ENCODE measurements around the gene TUBB4B.
A peak's percentile ranks its signal among the peaks of the same experiment; 100 is the strongest.

TUBB4B gene

DNA sequence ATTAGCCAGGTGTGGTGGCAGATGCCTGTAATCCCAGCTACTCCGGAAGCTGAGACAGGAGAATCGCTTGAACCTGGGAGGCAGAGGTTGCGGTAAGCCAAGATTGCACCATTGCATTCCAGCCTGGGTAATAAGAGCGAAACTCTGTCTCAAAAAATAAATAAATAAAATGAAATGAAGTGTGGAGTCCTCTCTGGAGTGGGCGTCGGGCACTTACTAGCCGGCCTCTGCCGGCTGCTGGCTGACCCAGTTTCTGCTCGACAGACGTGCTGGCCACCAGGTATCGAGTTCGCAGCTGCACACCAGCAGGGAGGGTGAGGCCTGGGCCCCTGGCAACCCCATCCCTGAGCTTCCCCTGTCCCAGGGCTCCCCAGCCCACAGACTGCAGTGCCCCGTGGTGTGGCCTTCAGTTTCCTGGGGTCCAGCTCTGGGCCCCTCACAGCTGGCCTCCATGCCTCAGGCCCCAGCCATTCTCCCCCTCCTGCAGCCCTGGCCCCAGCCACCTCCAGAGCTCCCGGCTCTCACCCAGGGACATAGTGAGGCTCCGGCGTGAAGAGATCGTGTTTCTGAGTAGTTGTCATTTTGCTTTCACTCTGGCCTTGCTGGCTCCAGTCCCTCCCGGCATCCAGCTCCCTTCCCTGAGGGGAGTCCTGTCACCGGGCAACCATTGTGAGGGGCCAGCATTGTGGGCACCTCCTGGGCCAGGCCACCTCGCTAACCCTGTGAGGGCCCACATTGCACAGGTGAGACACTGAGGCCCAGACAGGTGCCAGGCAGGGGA, 6.2 kb downstream of the TUBB4B start:
- no peak for TF ChIP-seq HOXD13 (CRISPR knock-in tag; IDR thresholded peaks at IDR 0.05; ENCODE audit: borderline replicate concordance)
- peak; percentile 53; the same call in 1 of the 2 replicates for TF ChIP-seq ZNF394 (tag by site-specific recombination; IDR thresholded peaks at IDR 0.05; ENCODE audit: borderline replicate concordance)
- peak; percentile 58 for TF ChIP-seq GLIS2 (tag by site-specific recombination; IDR thresholded peaks at IDR 0.05)
- TF ChIP-seq, protein P1, sequence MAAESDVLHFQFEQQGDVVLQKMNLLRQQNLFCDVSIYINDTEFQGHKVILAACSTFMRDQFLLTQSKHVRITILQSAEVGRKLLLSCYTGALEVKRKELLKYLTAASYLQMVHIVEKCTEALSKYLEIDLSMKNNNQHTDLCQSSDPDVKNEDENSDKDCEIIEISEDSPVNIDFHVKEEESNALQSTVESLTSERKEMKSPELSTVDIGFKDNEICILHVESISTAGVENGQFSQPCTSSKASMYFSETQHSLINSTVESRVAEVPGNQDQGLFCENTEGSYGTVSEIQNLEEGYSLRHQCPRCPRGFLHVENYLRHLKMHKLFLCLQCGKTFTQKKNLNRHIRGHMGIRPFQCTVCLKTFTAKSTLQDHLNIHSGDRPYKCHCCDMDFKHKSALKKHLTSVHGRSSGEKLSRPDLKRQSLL (tag by site-specific recombination; IDR thresholded peaks at IDR 0.05): peak; percentile 62; the same call in 1 of the 2 replicates
- no peak for TF ChIP-seq SP7 (tag by site-specific recombination; IDR thresholded peaks at IDR 0.05)
- peak; percentile 70; the same call in 1 of the 2 replicates for TF ChIP-seq ZIC2 (tag by site-specific recombination; IDR thresholded peaks at IDR 0.05)
- Histone ChIP-seq H3K4me3 (ENCODE audit: low read depth, low read length) (no peak overlapping the region), H3K9me3 (ENCODE audit: control insufficient read depth, insufficient read depth, low read depth, low read length) (no peaks in the 10 kb centered on the region), H3K4me1 (ENCODE audit: control insufficient read depth, insufficient read depth, low read length) (0 out of 2 replicates have a peak, but pooled peaks cover 3% of the 10 kb centered on the region), H3K27ac (ENCODE audit: extremely low read depth, low read depth, low read length) (no peak overlapping the region), H3K36me3 (ENCODE audit: control insufficient read depth in 2 of 2, insufficient read depth in 1 of 2, low read length in 2 of 2) (peaks cover 0 to 18% of the 10 kb centered on the region in 2 experiments; a peak in 1 of 3 replicates)
- POLR2A ChIA-PET: interaction anchor here (0.7 to 11.5 kb wide), 4 partner anchors 6 to 213 kb away, joined by 3 to 336 read pairs (median 4); partner anchors contain the start of genes NELFB, NRARP and STPG3
- CTCF ChIA-PET: interaction anchor here (0.7 to 3.6 kb wide), 5 partner anchors 10 to 176 kb away, joined by 3 to 29 read pairs (median 4); partner anchors contain the start of genes EXD3 and NOXA1

DNA sequence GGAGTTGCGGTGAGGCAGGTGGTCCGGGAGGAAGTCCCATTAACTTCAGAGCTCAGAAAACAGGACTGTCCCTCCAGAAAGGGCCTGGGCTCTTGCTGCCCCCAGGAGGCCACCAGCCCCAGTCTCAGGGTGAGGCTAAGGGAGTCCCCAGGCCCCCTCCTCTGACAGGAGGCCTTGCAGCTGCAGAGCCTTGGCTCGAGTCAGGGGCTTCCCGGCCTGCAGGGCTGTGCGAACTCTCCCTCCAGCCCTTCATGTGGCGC, 6.8 kb downstream of the TUBB4B start:
- peaks cover 0 to 12% of the 10 kb centered on the region in 2 experiments; a peak in 1 of 3 replicates for H3K36me3 ChIP-seq (ENCODE audit: control insufficient read depth in 2 of 2, insufficient read depth in 1 of 2, low read length in 2 of 2)
- no peaks in the 10 kb centered on the region for H3K9me3 ChIP-seq (ENCODE audit: control insufficient read depth, insufficient read depth, low read depth, low read length)
- peaks cover 3% of the 10 kb centered on the region; the same call in 1 of the 2 replicates for H3K4me1 ChIP-seq (ENCODE audit: control insufficient read depth, insufficient read depth, low read length)
- H3K4me3 ChIP-seq (ENCODE audit: low read depth, low read length): no peak overlapping the region
- H3K27ac ChIP-seq (ENCODE audit: extremely low read depth, low read depth, low read length): no peak overlapping the region
- CTCF ChIA-PET: interaction anchor here (0.7 to 3.6 kb wide), 4 partner anchors 9 to 175 kb away, joined by 3 to 29 read pairs (median 4); partner anchors contain the start of genes EXD3 and NOXA1
- POLR2A ChIA-PET: interaction anchor here (0.9 to 1.5 kb wide), 2 partner anchors 11 to 54 kb away, joined by 3 to 5 read pairs; partner anchors contain the start of gene NRARP
- TF ChIP-seq, protein P2, sequence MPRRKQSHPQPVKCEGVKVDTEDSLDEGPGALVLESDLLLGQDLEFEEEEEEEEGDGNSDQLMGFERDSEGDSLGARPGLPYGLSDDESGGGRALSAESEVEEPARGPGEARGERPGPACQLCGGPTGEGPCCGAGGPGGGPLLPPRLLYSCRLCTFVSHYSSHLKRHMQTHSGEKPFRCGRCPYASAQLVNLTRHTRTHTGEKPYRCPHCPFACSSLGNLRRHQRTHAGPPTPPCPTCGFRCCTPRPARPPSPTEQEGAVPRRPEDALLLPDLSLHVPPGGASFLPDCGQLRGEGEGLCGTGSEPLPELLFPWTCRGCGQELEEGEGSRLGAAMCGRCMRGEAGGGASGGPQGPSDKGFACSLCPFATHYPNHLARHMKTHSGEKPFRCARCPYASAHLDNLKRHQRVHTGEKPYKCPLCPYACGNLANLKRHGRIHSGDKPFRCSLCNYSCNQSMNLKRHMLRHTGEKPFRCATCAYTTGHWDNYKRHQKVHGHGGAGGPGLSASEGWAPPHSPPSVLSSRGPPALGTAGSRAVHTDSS (tag by site-specific recombination; IDR thresholded peaks at IDR 0.05): no peak
- TF ChIP-seq, protein P3, sequence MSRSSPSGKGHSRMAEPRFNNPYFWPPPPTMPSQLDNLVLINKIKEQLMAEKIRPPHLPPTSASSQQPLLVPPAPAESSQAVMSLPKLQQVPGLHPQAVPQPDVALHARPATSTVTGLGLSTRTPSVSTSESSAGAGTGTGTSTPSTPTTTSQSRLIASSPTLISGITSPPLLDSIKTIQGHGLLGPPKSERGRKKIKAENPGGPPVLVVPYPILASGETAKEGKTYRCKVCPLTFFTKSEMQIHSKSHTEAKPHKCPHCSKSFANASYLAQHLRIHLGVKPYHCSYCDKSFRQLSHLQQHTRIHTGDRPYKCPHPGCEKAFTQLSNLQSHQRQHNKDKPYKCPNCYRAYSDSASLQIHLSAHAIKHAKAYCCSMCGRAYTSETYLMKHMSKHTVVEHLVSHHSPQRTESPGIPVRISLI (tag by site-specific recombination; IDR thresholded peaks at IDR 0.05): no peak
- TF ChIP-seq ZNF140 (tag by site-specific recombination; IDR thresholded peaks at IDR 0.05) (no peak), ZFP41 (tag by site-specific recombination; IDR thresholded peaks at IDR 0.05; ENCODE audit: borderline replicate concordance) (no peak), ZNF707 (tag by site-specific recombination; IDR thresholded peaks at IDR 0.05) (no peak), ZBTB17 (tag by site-specific recombination; IDR thresholded peaks at IDR 0.05) (no peak), ZNF10 (tag by site-specific recombination; IDR thresholded peaks at IDR 0.05) (no peak), ZBTB7A (tag by site-specific recombination; IDR thresholded peaks at IDR 0.05; ENCODE audit: low read depth) (no peak), ZNF776 (tag by site-specific recombination; IDR thresholded peaks at IDR 0.05; ENCODE audit: borderline replicate concordance) (no peak), ZBTB21 (tag by site-specific recombination; IDR thresholded peaks at IDR 0.05) (no peak), TCF7L2 (IDR thresholded peaks at IDR 0.05; ENCODE audit: borderline replicate concordance, low read depth, low read length) (no peak), HOXA7 (CRISPR knock-in tag; IDR thresholded peaks at IDR 0.05; ENCODE audit: borderline replicate concordance) (no peak), ZNF404 (tag by site-specific recombination; IDR thresholded peaks at IDR 0.05) (no peak), ZNF350 (tag by site-specific recombination; IDR thresholded peaks at IDR 0.05) (no peak)
- TF ChIP-seq, protein P1 (tag by site-specific recombination; IDR thresholded peaks at IDR 0.05): no peak
- TF ChIP-seq, protein P4, sequence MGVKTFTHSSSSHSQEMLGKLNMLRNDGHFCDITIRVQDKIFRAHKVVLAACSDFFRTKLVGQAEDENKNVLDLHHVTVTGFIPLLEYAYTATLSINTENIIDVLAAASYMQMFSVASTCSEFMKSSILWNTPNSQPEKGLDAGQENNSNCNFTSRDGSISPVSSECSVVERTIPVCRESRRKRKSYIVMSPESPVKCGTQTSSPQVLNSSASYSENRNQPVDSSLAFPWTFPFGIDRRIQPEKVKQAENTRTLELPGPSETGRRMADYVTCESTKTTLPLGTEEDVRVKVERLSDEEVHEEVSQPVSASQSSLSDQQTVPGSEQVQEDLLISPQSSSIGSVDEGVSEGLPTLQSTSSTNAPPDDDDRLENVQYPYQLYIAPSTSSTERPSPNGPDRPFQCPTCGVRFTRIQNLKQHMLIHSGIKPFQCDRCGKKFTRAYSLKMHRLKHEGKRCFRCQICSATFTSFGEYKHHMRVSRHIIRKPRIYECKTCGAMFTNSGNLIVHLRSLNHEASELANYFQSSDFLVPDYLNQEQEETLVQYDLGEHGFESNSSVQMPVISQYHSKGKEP (tag by site-specific recombination; IDR thresholded peaks at IDR 0.05): no peak
- TF ChIP-seq, protein P5, sequence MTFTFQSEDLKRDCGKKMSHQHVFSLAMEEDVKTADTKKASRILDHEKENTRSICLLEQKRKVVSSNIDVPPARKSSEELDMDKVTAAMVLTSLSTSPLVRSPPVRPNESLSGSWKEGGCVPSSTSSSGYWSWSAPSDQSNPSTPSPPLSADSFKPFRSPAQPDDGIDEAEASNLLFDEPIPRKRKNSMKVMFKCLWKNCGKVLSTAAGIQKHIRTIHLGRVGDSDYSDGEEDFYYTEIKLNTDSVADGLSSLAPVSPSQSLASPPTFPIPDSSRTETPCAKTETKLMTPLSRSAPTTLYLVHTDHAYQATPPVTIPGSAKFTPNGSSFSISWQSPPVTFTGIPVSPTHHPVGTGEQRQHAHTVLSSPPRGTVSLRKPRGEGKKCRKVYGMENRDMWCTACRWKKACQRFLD (tag by site-specific recombination; IDR thresholded peaks at IDR 0.05): no peak
- TF ChIP-seq, protein P6, sequence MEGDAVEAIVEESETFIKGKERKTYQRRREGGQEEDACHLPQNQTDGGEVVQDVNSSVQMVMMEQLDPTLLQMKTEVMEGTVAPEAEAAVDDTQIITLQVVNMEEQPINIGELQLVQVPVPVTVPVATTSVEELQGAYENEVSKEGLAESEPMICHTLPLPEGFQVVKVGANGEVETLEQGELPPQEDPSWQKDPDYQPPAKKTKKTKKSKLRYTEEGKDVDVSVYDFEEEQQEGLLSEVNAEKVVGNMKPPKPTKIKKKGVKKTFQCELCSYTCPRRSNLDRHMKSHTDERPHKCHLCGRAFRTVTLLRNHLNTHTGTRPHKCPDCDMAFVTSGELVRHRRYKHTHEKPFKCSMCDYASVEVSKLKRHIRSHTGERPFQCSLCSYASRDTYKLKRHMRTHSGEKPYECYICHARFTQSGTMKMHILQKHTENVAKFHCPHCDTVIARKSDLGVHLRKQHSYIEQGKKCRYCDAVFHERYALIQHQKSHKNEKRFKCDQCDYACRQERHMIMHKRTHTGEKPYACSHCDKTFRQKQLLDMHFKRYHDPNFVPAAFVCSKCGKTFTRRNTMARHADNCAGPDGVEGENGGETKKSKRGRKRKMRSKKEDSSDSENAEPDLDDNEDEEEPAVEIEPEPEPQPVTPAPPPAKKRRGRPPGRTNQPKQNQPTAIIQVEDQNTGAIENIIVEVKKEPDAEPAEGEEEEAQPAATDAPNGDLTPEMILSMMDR (tag by site-specific recombination; IDR thresholded peaks at IDR 0.05): no peak

All from HEK293 (cell line).